PC-3 (cell line): Measurements from ENCODE around the gene ZCCHC7. TPM values are rescaled to one million over a fixed set of nuclear protein-coding genes. Genes with fewer than 3 reads are reported as not detected.

Source experiments
- ATAC-seq: fragments of 200-7000 bp; cut with Tn5 transposase; 2 replicates; pipeline ENCODE4 v1.9.1; 2020; ENCODE audit warnings: mild to moderate bottlenecking, moderate library complexity
- BruUV-seq: library from RNA; stranded (reverse); fragments of 400-500 nt; replicated peaks from 2 replicates; lab custom pipeline; 2021; lab: Mats Ljungman, UMichigan
- CTCF ChIA-PET: fragments of 300-600 bp; sonication (Branson Sonifier 250); formaldehyde crosslinking; loops from one replicate; lab custom pipeline; 2022; ENCODE audit warnings: antibody characterized with exemption; lab: Charles Lee
- POLR2A ChIA-PET: fragments of 300-600 bp; sonication (Branson Sonifier 250); formaldehyde crosslinking; loops from one replicate; lab custom pipeline; 2022; ENCODE audit warnings: antibody characterized with exemption; ENCODE audit not compliant: unreplicated experiment; lab: Charles Lee
- DNase-seq: peaks from one replicate; pipeline ENCODE4 v3.0.0-alpha.2; 2015
- H2AFZ ChIP-seq: fragments of 300-600 bp; sonication (generic); 2 replicates; pipeline ENCODE4 v1.6.0; 2016; ENCODE audit warnings: antibody characterized with exemption, low read length
- H3F3A ChIP-seq: fragments of 300-600 bp; sonication (generic); one replicate; pipeline ENCODE4 v1.6.0; 2017; ENCODE audit warnings: antibody characterized with exemption, low read length, control low read depth, mild to moderate bottlenecking; ENCODE audit not compliant: unreplicated experiment
- H3K27ac ChIP-seq: fragments of 300-600 bp; sonication (generic); 2 replicates; pipeline ENCODE4 v1.5.1; 2016; ENCODE audit warnings: mild to moderate bottlenecking, low read length
- H3K27me3 ChIP-seq: fragments of 300-600 bp; sonication (generic); 2 replicates; pipeline ENCODE4 v1.6.1; 2016; ENCODE audit warnings: low read length, mixed read lengths
- H3K36me3 ChIP-seq: fragments of 300-600 bp; sonication (generic); 2 replicates; pipeline ENCODE4 v1.6.1; 2016; ENCODE audit warnings: low read depth, mixed run types, low read length, mixed read lengths
- H3K4me1 ChIP-seq: fragments of 300-600 bp; sonication (generic); 2 replicates; pipeline ENCODE4 v1.5.1; 2016; ENCODE audit warnings: low read length; ENCODE audit not compliant: insufficient read depth
- H3K4me2 ChIP-seq: fragments of 300-600 bp; sonication (generic); 2 replicates; pipeline ENCODE4 v1.6.0; 2016; ENCODE audit warnings: low read length
- H3K4me3 ChIP-seq: fragments of 300-600 bp; sonication (generic); 2 replicates; pipeline ENCODE4 v1.5.1; 2016; ENCODE audit warnings: mild to moderate bottlenecking, low read length, mixed read lengths
- H3K79me2 ChIP-seq: fragments of 300-600 bp; sonication (generic); 2 replicates; pipeline ENCODE4 v1.6.1; 2017; ENCODE audit warnings: low read length, mixed read lengths
- H3K9ac ChIP-seq: fragments of 300-600 bp; sonication (generic); 2 replicates; pipeline ENCODE4 v1.6.0; 2016; ENCODE audit warnings: mild to moderate bottlenecking, low read length
- H3K9me2 ChIP-seq: fragments of 300-600 bp; sonication (generic); replicated peaks from 2 replicates; pipeline ENCODE4 v1.6.1; 2016; ENCODE audit warnings: mixed run types, low read length, mixed read lengths
- H3K9me3 ChIP-seq: fragments of 300-600 bp; sonication (generic); 2 replicates; pipeline ENCODE4 v1.6.1; 2016; ENCODE audit warnings: low read length, mixed read lengths
- H4K20me1 ChIP-seq: fragments of 300-600 bp; sonication (generic); 2 replicates; pipeline ENCODE4 v1.6.1; 2016; ENCODE audit warnings: low read length, mixed read lengths
- EZH2 ChIP-seq: fragments of 300-600 bp; sonication (generic); IDR thresholded peaks from one replicate; pipeline ENCODE4 v1.6.1; 2017; ENCODE audit warnings: antibody characterized with exemption, mild to moderate bottlenecking, low read length; ENCODE audit not compliant: unreplicated experiment
- EZH2phosphoT487 ChIP-seq: fragments of 300-600 bp; sonication (generic); IDR thresholded peaks from 2 replicates; pipeline ENCODE4 v1.6.1; 2018; ENCODE audit warnings: mild to moderate bottlenecking, antibody characterized with exemption, low read length, borderline replicate concordance
- intact Hi-C: fragments of 100-400 bp; cut with micrococcal nuclease; formaldehyde crosslinking; loops from 2 replicates; pipeline ENCODE4 v1.9.0; 2023
- total RNA-seq: library from RNA; depleted of rRNA; stranded (reverse); fragments of >200 nt; gene quantifications from 2 replicates; pipeline ENCODE4 v1.2.3, GENCODE V29; 2014
- TF ChIP-seq, protein P1 (sequence below): fragments of 300-600 bp; sonication (generic); conservative IDR thresholded peaks from 2 replicates; pipeline ENCODE4 v1.5.1; 2017; ENCODE audit warnings: antibody characterized with exemption, low read depth, mild to moderate bottlenecking, low read length

ZCCHC7 gene
- total RNA-seq, 1 experiment from 2014 or later: 6.5 TPM

DNA sequence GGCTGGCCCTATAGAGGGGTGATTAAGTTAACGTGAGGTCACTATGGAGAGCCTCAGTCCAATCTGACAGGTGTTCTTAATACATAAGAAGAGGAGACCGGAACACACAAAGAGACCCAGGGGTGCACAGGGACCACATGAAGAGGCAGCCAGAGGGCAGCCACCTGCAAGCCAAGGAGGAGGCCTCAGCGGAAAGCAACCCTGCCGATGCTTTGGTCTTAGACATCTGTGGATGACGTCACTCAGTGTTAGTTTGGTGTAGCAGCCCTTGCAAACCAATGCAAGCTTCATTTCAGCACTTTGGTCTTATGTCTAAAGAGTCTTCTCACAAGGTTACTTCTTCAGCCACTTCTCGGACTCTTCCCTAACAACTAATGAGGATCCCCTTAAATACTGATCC, 254.5 kb downstream of the ZCCHC7 start:
- ChIA-PET POLR2A (no interaction called here), CTCF (no interaction called here)
- no peak for ATAC-seq
- H3K9me2 ChIP-seq: no peaks in the 10 kb centered on the region
- H3K4me3 ChIP-seq: no peak overlapping the region
- BruUV-seq: no TSS peak
- H3K36me3 ChIP-seq: no peaks in the 10 kb centered on the region
- no peaks in the 10 kb centered on the region for H3K4me1 ChIP-seq
- TF ChIP-seq, protein P1, sequence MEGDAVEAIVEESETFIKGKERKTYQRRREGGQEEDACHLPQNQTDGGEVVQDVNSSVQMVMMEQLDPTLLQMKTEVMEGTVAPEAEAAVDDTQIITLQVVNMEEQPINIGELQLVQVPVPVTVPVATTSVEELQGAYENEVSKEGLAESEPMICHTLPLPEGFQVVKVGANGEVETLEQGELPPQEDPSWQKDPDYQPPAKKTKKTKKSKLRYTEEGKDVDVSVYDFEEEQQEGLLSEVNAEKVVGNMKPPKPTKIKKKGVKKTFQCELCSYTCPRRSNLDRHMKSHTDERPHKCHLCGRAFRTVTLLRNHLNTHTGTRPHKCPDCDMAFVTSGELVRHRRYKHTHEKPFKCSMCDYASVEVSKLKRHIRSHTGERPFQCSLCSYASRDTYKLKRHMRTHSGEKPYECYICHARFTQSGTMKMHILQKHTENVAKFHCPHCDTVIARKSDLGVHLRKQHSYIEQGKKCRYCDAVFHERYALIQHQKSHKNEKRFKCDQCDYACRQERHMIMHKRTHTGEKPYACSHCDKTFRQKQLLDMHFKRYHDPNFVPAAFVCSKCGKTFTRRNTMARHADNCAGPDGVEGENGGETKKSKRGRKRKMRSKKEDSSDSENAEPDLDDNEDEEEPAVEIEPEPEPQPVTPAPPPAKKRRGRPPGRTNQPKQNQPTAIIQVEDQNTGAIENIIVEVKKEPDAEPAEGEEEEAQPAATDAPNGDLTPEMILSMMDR: no peak
- TF ChIP-seq EZH2phosphoT487 (no peak), EZH2 (no peak)
- no peak for DNase-seq
- no peak overlapping the region for H2AFZ ChIP-seq
- H3F3A ChIP-seq: no peaks in the 10 kb centered on the region
- H3K27ac ChIP-seq: no peak overlapping the region
- no peaks in the 10 kb centered on the region for H3K9me3 ChIP-seq
- no peak overlapping the region for H3K4me2 ChIP-seq
- no peak overlapping the region for H3K9ac ChIP-seq
- no peaks in the 10 kb centered on the region for H3K79me2 ChIP-seq
- intact Hi-C loops: no loop called here
- no peaks in the 10 kb centered on the region for H4K20me1 ChIP-seq
- H3K27me3 ChIP-seq: no peaks in the 10 kb centered on the region

DNA sequence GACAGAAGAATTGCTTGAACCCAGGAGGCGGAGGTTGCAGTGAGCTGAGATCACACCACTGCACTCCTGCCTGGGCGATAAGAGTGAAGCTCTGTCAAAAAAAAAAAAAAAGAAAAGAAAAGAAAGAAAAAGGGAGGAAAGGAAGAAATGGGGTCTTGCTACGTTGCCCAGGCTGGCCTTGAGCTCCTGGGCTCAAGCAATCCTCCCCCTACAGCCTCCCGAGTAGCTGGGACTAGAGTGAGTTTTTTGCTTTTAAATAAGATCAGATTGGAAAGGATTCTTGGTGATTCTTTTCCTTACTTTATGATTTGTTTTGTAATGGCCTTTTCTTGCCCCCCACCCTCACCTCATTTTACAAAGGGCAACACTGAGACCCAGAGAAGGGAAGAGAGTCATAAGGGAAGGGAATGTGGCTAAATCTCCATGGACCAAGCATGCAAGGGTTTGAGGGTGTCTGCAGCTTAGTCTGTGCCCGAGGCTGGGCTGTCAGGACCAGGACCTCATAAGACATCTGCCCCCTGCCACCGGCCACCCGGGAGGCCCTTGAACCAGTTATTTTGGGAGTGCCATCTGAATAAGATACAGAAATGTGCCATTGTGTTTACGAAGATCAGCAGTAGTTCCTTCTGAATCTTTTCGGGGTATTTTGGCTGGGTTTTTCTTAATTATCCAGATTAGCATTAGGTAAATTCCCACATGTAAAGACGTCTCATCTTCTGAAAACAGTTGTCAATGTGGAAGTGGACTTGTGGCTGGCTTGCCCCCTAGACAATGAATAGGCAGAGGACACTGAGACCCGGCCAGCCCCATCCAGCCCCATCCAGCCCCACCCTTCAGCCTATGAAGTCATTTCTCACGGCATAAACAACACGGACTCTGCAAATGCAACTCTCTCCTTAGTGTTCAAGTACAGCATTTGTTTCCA, 257.6 kb downstream of the ZCCHC7 start:
- Histone ChIP-seq H4K20me1 (no peaks in the 10 kb centered on the region), H3K27ac (no peak overlapping the region), H2AFZ (no peak overlapping the region), H3K4me1 (no peaks in the 10 kb centered on the region), H3K79me2 (no peaks in the 10 kb centered on the region), H3K9ac (no peak overlapping the region), H3K9me2 (no peaks in the 10 kb centered on the region), H3K27me3 (no peaks in the 10 kb centered on the region), H3K36me3 (no peaks in the 10 kb centered on the region), H3F3A (no peaks in the 10 kb centered on the region), H3K4me2 (no peak overlapping the region), H3K4me3 (no peak overlapping the region), H3K9me3 (no peaks in the 10 kb centered on the region)
- ATAC-seq (no peak), DNase-seq (no peak)
- intact Hi-C loops: no loop called here
- CTCF ChIA-PET: no interaction called here
- TF ChIP-seq, protein P1: no peak
- no peak for TF ChIP-seq EZH2
- no peak for TF ChIP-seq EZH2phosphoT487
- POLR2A ChIA-PET: no interaction called here
- BruUV-seq: no TSS peak

- H3K36me3 ChIP-seq: no peaks in the 10 kb centered on the region
- intact Hi-C loops: no loop called here
- H3K27ac ChIP-seq: no peak overlapping the region
- no peaks in the 10 kb centered on the region for H3K79me2 ChIP-seq
- no peak for ATAC-seq
- CTCF ChIA-PET: no interaction called here
- no peaks in the 10 kb centered on the region for H4K20me1 ChIP-seq
- H3K9ac ChIP-seq: no peak overlapping the region
- no peak overlapping the region for H3K4me3 ChIP-seq
- no TSS peak for BruUV-seq
- H3K4me1 ChIP-seq: no peaks in the 10 kb centered on the region
- H3K9me3 ChIP-seq: no peaks in the 10 kb centered on the region
- TF ChIP-seq EZH2: no peak
- TF ChIP-seq EZH2phosphoT487: no peak
- TF ChIP-seq, protein P1: no peak
- no peaks in the 10 kb centered on the region for H3K9me2 ChIP-seq
- DNase-seq: no peak
- POLR2A ChIA-PET: no interaction called here
- H2AFZ ChIP-seq: no peak overlapping the region
- no peak overlapping the region for H3K4me2 ChIP-seq
- H3K27me3 ChIP-seq: no peaks in the 10 kb centered on the region
- no peaks in the 10 kb centered on the region for H3F3A ChIP-seq
Measured at GRCh38 chr9:37378613-37379004, 258.2 kb downstream of the ZCCHC7 start.
